C1 segment of cervical spinal cord (tissue), 14 donors: ENCODE results near the gene BORCS5.
A peak's percentile ranks its signal among the peaks of the same experiment; 100 is the strongest.

Source experiments
- DNase-seq, 14 donors: peaks; one replicate each; lab custom pipeline; 2025; lab: John Stamatoyannopoulos, UW

Gene BORCS5

DNA sequence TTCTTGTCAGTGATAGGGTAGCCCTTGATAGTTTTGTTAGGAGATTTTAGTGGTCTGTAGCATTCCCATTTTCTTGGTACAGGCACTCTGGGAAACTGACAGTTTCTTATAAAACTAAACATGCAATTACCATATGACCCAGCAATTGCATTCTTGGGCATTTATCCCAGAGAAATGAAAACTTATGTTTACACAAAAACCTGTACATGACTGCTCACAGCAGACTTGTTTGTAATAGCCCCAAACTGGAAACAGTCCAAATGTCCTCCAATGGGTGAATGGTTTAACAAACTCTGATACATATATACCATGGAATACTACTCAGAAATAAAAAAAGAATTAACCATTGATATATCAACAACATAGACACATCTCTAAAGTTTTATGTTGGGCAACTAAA is 75.5 kb downstream of the BORCS5 start:
- no peak for DNase-seq

DNA sequence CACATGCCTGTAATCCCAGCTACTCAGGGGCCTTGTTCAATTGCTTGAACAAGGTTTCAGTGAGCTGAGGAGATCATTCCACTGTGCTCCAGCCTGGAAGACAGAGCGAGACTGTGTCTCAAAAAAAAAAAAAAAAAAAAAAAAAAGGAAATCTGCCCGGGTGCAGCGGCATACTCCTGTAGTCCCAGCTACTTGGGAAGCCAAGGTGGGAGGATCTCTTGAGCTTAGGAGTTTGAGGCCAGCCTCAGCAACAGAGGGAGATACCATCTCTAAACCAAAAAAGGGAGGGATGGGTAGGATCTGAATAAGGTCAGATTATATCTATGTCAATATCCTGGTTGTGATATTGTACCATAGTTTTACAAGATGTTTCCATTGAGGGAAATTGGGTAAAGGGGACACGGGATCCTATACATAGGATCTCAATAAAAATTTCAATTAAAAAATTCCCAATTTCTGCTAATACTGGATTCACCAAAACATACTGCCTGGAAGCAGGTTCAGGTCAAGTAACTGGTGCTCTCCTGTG is 76.4 kb downstream of the BORCS5 start:
- DNase-seq = no peak

GRCh38 chr12:12436831-12437345 is 80.0 kb downstream of the BORCS5 start:
- DNase-seq = no peak

DNA sequence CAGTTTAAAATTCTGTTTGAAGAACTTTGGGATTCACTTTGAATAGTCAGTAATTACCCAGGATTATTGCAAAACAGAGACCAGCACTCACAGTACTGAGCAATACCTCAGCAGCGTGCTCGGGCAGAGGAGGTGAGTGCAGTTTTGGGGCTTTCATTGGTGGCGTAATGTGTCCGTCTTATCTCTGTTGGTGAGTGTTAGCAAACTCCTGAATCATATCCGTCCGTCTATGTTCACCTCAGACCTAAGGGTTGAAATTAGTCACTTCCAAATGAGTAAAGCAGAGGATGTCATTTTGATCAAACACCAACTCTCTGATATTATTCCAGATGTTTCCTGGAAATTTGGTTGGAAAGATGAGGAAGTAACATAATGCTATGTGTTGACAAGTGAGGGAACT is 82.8 kb downstream of the BORCS5 start:
- DNase-seq = no peak

DNA sequence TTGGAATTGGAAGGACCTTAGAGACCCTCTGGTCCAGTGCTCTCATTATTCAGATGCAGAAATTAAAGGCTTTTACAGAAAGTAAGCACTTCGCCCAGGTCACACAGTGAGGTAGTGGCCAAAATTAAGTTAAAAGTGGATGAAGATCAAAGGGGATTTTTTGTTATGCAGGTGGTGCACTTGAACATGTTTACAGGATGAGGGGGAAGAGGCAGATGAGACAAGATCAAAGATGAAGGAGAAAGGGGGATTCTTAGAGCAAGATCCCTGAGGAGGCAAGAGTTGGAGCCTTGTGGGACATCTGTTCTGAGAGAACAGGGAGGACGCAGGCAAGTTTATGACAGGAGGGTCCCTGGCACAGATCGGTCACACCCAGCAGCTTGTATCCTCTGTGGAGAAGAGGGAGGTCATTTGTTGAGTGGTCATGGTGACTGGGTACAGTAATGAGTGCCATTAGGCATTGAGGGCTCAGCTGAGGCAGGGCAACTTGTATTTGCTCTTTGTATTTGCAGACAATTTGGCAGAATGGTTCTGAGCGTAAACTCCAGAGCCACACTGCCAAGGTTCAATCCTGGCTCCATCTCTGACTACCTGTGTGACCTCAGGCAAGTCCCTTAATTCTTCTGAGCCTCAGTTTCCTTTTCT is 84.0 kb downstream of the BORCS5 start:
- DNase-seq = no peak

GRCh38 chr12:12441429-12441807 is 84.5 kb downstream of the BORCS5 start:
- no peak for DNase-seq

DNA sequence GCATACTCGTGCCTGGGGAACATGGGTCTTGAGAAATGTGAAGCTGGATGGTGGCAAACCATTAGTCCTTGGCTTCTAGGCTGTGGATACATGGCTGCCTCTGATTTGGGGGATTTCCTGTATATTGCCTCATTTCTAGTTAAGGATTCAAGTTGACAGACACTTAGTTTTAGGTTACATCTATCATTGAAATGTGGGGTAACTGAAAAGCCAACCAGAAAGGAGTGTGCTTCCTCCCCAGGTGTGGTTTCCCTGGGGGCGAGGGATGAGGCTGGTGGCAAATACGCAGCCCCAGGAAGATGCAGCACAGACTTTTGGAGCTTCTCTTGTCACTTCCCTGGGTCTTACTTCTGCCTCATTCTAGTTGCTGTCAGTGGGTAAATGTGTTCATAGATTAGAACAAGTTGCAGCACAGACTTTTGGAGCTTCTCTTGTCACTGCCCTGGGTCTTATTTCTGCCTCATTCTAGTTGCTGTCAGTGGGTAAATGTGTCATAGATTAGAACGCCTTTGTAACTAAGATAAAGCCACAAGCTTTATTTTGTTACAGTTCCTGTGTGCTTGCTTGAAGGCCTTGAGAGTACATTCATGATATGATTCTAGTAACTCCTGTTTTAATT is 85.1 kb downstream of the BORCS5 start:
- DNase-seq = no peak

GRCh38 chr12:12442548-12443071 is 85.7 kb downstream of the BORCS5 start:
- peak in 1 of 14 donors; percentile 36 for DNase-seq

- DNase-seq = peak in 2 of 14 donors; percentile 7 to 40
Observed at GRCh38 chr12:12443431-12443878, 86.6 kb downstream of the BORCS5 start.

- DNase-seq = no peak
Observed at GRCh38 chr12:12445165-12445881, 88.4 kb downstream of the BORCS5 start.

DNA sequence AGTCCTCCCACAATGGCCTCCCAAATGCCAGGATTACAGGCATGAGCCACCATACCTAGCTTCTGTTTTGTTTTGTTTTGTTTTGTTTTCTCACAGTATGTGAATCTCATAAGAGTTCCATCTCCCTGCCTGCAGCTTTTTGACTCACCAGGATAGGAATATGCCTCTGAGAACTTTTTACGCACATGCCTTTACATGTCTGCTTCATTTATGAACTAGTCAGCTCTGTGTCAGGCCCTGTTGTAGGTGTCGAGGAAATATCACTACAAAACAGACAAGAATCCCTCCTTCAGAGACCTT is 89.0 kb downstream of the BORCS5 start:
- DNase-seq = no peak

DNA sequence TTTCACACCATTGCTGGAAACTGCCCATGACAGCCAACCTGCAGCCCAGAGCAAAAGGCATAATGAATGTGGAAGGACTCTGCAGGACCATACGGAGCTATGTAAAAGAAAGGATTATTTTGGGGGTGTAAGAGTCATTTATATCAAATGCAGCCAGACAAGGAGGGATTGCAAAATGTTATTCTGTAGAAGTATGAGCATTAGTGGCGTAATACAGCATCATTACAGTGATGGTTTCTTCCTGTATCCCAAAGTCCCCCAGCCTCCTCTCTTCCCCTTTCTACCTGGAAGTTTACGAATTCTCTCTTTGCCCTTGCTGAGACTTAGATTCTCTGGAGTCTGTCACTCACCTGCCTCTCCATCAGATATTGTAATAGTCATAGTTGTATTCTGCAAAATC is 89.9 kb downstream of the BORCS5 start:
- no peak for DNase-seq

- no peak for DNase-seq
Observed at GRCh38 chr12:12447236-12447635, 90.4 kb downstream of the BORCS5 start.

DNA sequence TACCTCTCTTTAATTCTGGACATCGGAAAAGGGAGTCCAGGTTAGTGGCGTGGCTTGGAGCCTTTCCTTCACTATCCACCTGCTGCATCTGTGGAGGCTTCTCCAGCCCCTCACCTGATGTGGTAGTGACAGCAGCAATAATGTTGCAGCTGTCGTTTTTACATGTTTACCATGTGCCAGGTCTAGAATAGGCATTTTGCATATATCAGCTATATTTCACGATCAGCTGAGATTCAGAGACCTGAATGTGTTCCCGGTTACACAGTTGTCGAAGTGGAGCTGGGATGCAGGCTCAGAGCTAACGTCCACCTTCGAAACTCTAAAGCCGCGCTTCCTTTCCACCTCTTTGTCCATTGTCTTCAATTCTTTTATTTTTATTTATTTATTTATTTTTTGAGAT is 91.0 kb downstream of the BORCS5 start:
- DNase-seq = no peak

DNA sequence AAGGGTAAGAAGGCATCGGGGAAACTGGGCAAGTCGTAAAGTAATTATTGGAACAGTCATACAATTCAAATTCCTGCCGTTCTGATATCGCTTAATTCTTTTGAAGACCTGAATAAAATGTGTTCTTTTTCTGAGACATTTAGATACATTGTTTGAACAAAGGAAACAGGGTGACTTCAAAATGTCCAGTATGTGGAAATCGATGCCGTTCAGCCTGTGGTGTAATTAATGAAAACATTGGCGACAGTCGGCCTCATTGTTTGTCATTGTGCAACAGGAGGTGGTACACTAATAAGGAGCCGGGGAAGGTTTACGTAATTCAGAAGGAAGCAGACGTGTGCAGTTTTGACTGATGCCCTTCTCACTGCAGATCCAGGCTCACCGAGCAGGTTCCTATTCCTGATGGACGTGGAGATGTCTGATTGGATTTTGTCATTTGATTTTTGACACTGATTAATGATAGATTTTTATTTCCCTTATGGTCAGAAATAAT is 92.7 kb downstream of the BORCS5 start:
- no peak for DNase-seq

DNA sequence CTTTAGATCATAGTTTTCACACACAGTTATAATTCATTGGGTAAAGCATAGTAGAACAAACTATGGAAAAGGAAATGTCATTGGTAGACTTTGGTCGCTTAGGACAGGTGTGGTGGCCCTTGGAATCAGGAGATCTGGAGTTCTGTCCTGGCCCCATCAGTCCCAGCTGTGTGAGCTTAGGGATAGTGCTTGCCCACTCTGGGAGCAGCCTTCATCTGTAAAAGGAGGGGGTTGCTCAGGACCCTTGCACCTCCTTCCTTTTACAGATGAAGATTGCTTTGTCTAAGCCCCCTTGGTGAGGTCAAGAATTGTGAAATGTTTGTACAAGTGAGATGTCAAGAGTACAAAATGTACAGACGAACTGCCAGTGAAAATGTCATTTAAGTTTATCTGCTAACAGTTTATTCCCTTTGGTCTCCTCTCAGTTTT is 93.2 kb downstream of the BORCS5 start:
- no peak for DNase-seq

GRCh38 chr12:12451098-12451497 is 94.2 kb downstream of the BORCS5 start:
- no peak for DNase-seq

- no peak for DNase-seq
Observed at GRCh38 chr12:12452326-12452902, 95.5 kb downstream of the BORCS5 start.

DNA sequence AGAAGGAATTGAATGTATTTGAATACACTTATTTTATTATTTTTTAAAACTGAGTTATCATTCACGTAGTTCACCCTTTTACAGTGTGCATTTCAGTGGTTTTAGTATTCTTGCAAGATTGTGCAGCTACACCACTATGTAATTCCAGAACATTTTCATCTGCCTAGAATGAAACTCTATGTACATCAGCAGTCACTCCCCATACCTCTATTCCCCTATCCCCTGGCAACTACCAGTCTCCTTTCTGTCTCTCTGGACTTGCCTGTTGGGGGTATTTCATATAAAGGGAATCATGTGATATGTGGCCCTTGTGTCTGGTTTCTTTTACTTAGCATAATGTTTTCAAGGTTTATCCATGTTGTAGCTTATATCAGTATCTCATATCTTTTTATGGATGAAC is 96.8 kb downstream of the BORCS5 start:
- DNase-seq = no peak

- DNase-seq = no peak
Observed at GRCh38 chr12:12454315-12454714, 97.4 kb downstream of the BORCS5 start.

DNA sequence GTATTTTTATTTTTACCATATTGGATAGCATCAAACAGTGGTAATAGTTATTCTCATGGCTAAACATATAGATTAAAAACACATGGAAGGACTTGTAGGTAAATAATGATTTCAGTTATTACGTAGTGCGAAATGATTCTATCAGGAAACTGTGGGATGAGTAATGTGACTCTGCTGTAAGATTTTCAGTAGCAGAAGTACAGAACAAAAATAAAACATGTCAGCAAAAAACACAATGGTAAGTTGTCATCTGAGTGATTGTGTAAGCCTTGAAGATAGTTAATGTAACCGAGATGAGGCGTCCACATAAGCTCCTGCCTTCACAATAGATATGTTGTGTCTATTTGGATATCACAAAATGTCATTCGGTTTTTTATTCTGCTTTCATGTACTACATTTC is 99.8 kb downstream of the BORCS5 start:
- DNase-seq = no peak
